HL-60 (cell line): ENCODE measurements around the gene B3GNT8.

Experiments used
- GABPA ChIP-seq: IDR thresholded peaks from 2 replicates; pipeline ENCODE4 v1.6.1; 2012; ENCODE audit warnings: low read depth
- TF ChIP-seq, protein P1 (sequence below): IDR thresholded peaks from one replicate; pipeline ENCODE4 v1.5.1; 2011; ENCODE audit warnings: low read length, control low read depth, inconsistent platforms; ENCODE audit not compliant: insufficient read depth

GRCh38 chr19:41424335-41425173, 2.6 kb downstream of the B3GNT8 start:
- TF ChIP-seq, protein P1, sequence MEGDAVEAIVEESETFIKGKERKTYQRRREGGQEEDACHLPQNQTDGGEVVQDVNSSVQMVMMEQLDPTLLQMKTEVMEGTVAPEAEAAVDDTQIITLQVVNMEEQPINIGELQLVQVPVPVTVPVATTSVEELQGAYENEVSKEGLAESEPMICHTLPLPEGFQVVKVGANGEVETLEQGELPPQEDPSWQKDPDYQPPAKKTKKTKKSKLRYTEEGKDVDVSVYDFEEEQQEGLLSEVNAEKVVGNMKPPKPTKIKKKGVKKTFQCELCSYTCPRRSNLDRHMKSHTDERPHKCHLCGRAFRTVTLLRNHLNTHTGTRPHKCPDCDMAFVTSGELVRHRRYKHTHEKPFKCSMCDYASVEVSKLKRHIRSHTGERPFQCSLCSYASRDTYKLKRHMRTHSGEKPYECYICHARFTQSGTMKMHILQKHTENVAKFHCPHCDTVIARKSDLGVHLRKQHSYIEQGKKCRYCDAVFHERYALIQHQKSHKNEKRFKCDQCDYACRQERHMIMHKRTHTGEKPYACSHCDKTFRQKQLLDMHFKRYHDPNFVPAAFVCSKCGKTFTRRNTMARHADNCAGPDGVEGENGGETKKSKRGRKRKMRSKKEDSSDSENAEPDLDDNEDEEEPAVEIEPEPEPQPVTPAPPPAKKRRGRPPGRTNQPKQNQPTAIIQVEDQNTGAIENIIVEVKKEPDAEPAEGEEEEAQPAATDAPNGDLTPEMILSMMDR = no peak
- peak; percentile 76 for TF ChIP-seq GABPA
